ENCODE results near the gene ASGR2. TPM values are rescaled to one million over a fixed set of nuclear protein-coding genes. Genes with fewer than 3 reads are reported as not detected.

The ASGR2 gene
- polyA plus RNA-seq, 2 of the 4 experiments (the other 2 are of a cell fraction): 0.06 to 0.34 TPM

DNA sequence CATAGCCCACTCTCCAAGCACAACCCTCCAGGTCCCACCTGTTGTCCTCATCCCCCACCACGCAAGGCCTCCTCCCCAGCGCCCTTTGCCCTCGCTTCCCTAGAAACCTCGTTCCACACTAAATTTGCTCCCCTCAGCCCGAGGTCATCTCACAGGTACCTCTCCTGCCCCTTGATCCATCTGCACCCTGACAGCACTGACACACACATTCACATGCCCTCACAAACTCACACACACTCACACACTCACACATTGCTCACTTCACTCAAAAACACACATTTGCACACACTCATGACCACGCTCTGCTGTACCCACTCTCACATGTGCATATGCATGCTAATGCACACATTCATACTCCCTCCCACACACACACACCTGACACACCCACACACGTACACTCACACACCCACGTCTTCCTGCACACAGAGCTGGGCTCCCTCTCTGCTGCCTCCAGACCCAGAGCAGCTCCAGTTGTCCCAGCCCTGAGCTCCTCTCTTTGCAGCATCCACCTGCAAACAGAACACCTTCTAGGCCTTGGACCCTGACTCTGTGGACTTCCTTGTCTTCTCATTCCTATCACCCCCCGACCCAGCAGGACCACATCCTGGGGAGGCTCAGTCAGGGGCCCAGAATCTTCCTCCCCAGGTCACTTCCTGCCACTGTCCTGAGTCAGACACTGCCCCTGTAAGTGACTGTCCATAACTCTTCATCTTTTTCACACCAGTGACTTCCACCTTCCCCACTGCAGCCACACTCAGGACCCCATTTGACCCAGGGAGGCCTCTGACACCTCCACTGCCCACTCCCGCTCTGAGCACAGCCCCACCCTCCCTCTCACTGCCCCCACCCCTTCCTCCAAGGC lies 4.9 kb downstream of the ASGR2 start:
- 75% methylated on average over 10 of the region's 10 CpGs for WGBS (ENCODE audit: missing lambda C conversion rate)
- no peaks in the 10 kb centered on the region for H3K9me3 ChIP-seq
- peaks cover 4% of the 10 kb centered on the region; the same call in 2 of the 3 replicates for H3K4me1 ChIP-seq
- ChIA-PET CTCF (interaction anchor here (0.9 to 1.8 kb wide), 8 partner anchors 22 to 187 kb away, joined by 3 to 14 read pairs (median 4); partner anchors contain the start of gene CLEC10A), POLR2A (interaction anchor here (0.7 kb wide), 1 partner anchor 63 kb away, joined by 3 read pairs; no protein-coding TSS in a partner anchor)
- ATAC-seq (no peak), FAIRE-seq (no peak), DNase-seq (ENCODE audit: low read depth in 1 of 2, low spot score in 1 of 2) (no peak)
- TF ChIP-seq HDAC2 (IDR thresholded peaks at IDR 0.05) (no peak), HEYL (CRISPR knock-in tag; IDR thresholded peaks at IDR 0.05) (no peak), EHMT2 (IDR thresholded peaks at IDR 0.05; ENCODE audit: low read depth) (no peak), POLR2A (IDR thresholded peaks at IDR 0.05; ENCODE audit: low read length) (no peak), FOXS1 (CRISPR knock-in tag; IDR thresholded peaks at IDR 0.05) (no peak), RCOR1 (IDR thresholded peaks at IDR 0.05; ENCODE audit: low read depth, low read length) (no peak), MAFK (IDR thresholded peaks at IDR 0.05; ENCODE audit: partially characterized antibody) (no peak)
- TF ChIP-seq, protein P1, sequence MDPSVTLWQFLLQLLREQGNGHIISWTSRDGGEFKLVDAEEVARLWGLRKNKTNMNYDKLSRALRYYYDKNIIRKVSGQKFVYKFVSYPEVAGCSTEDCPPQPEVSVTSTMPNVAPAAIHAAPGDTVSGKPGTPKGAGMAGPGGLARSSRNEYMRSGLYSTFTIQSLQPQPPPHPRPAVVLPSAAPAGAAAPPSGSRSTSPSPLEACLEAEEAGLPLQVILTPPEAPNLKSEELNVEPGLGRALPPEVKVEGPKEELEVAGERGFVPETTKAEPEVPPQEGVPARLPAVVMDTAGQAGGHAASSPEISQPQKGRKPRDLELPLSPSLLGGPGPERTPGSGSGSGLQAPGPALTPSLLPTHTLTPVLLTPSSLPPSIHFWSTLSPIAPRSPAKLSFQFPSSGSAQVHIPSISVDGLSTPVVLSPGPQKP (IDR thresholded peaks at IDR 0.05; ENCODE audit: low read depth, low read length): no peak
- no peak overlapping the region for H3K4me2 ChIP-seq
- H3K4me3 ChIP-seq: no peak overlapping the region
- H3K27ac ChIP-seq: no peak overlapping the region

DNA sequence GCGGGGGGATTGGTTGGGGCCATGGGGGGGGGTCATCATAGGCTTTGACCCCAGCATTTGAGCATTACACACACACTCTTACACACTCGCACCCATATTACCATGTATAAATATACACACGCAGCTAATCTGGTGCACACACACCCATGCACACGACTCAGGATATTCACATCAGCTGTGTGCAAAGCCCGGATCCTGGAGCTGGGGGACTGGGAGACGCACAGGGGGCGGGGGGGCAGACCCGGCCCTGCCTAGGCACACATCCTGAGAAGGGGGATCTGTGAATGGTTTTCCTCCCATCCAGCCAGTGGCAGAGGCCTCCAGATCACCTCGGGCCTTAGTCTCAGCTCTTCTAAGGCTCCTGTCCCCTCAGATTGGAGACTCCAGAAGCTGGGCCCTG lies 5.6 kb downstream of the ASGR2 start:
- Histone ChIP-seq H3K9me3 (no peaks in the 10 kb centered on the region), H3K27ac (no peak overlapping the region), H3K4me3 (no peak overlapping the region), H3K4me1 (no peaks in the 10 kb centered on the region), H3K4me2 (no peak overlapping the region)
- FAIRE-seq: no peak
- POLR2A ChIA-PET: no interaction called here
- CTCF ChIA-PET: interaction anchor here (0.7 to 1.8 kb wide), 7 partner anchors 22 to 63 kb away, joined by 3 to 8 read pairs (median 3); partner anchors contain the start of gene CLEC10A
- no peak for DNase-seq (ENCODE audit: low read depth in 1 of 2, low spot score in 1 of 2)
- WGBS (ENCODE audit: missing lambda C conversion rate): 74% methylated on average over 6 of the region's 9 CpGs
- TF ChIP-seq, protein P2, sequence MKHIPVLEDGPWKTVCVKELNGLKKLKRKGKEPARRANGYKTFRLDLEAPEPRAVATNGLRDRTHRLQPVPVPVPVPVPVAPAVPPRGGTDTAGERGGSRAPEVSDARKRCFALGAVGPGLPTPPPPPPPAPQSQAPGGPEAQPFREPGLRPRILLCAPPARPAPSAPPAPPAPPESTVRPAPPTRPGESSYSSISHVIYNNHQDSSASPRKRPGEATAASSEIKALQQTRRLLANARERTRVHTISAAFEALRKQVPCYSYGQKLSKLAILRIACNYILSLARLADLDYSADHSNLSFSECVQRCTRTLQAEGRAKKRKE (CRISPR knock-in tag; IDR thresholded peaks at IDR 0.05; ENCODE audit: low read depth): no peak
- TF ChIP-seq EP300 (IDR thresholded peaks at IDR 0.05) (no peak), HDAC2 (IDR thresholded peaks at IDR 0.05) (no peak), MAFK (IDR thresholded peaks at IDR 0.05; ENCODE audit: partially characterized antibody) (no peak), RCOR1 (IDR thresholded peaks at IDR 0.05; ENCODE audit: low read depth, low read length) (no peak), BHLHE40 (IDR thresholded peaks at IDR 0.05; ENCODE audit: low read depth, low read length) (no peak), CHD2 (IDR thresholded peaks at IDR 0.05; ENCODE audit: low read length, partially characterized antibody) (no peak), ZFP36 (IDR thresholded peaks at IDR 0.05; ENCODE audit: borderline replicate concordance, partially characterized antibody) (no peak), KDM1A (IDR thresholded peaks at IDR 0.05; ENCODE audit: low read depth) (no peak), HOXB5 (CRISPR knock-in tag; IDR thresholded peaks at IDR 0.05) (no peak), JUNB (IDR thresholded peaks at IDR 0.05) (no peak), MYC (IDR thresholded peaks at IDR 0.05; ENCODE audit: borderline replicate concordance, low read length) (no peak), SMC3 (IDR thresholded peaks at IDR 0.05) (no peak), NPAS2 (CRISPR knock-in tag; IDR thresholded peaks at IDR 0.05; ENCODE audit: borderline replicate concordance) (no peak), TFCP2L1 (CRISPR knock-in tag; IDR thresholded peaks at IDR 0.05) (no peak)
- ATAC-seq: no peak

GRCh38 chr17:7108560-7108925 lies 6.1 kb downstream of the ASGR2 start:
- ATAC-seq (no peak), FAIRE-seq (no peak), DNase-seq (ENCODE audit: low read depth in 1 of 2, low spot score in 1 of 2) (no peak)
- 79% methylated on average over 10 of the region's 10 CpGs for WGBS (ENCODE audit: missing lambda C conversion rate)
- POLR2A ChIA-PET: no interaction called here
- Histone ChIP-seq H3K9me3 (no peaks in the 10 kb centered on the region), H3K27ac (no peak overlapping the region), H3K4me3 (no peak overlapping the region), H3K4me1 (no peaks in the 10 kb centered on the region), H3K4me2 (no peak overlapping the region)
- TF ChIP-seq BHLHE40 (IDR thresholded peaks at IDR 0.05; ENCODE audit: low read depth, low read length): no peak
- no peak for TF ChIP-seq HOXB13 (CRISPR knock-in tag; IDR thresholded peaks at IDR 0.05; ENCODE audit: low read depth)
- TF ChIP-seq HDAC2 (IDR thresholded peaks at IDR 0.05): no peak
- CTCF ChIA-PET: interaction anchor here (0.7 to 1.8 kb wide), 6 partner anchors 21 to 63 kb away, joined by 3 to 8 read pairs (median 4); no protein-coding TSS in a partner anchor

Measured in A549 (cell line).